SW 1271 (cell line): Measurements from ENCODE around the gene NDUFV3.
"Not testable (repeated sequence)": the region's sequence is repeated elsewhere in the genome, so short reads cannot be mapped to it uniquely, and the experiment has no call there.

Source experiments
- DNase-seq, 2 experiments: peaks; one replicate each; lab custom pipeline; 2025; lab: John Stamatoyannopoulos, UW

NDUFV3 gene

GRCh38 chr21:42937034-42937940 is 44.2 kb downstream of the NDUFV3 start:
- DNase-seq = not testable (repeated sequence)

- no peak for DNase-seq
These were observed 45.0 kb downstream of the NDUFV3 start for GRCh38 chr21:42937960-42938605.

DNA sequence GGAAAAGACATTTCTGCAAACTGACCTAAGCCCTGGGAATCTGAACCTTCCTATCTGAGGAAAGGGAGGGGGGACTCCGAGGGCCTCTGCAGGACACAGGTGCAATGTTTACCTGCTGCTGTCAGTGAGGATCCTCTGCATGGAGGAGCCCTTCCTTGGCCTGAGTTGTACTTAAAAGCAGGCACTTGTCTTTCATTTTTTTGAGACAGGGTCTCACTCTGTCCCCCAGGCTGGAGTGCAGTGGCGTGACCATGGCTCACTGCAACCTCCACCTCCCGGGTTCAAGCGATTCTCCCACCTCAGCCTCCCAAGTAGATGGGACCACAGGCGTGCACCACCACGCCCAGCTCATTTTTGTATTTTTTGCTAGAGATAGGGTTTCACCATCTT is 45.5 kb downstream of the NDUFV3 start:
- DNase-seq = not testable (repeated sequence)

DNA sequence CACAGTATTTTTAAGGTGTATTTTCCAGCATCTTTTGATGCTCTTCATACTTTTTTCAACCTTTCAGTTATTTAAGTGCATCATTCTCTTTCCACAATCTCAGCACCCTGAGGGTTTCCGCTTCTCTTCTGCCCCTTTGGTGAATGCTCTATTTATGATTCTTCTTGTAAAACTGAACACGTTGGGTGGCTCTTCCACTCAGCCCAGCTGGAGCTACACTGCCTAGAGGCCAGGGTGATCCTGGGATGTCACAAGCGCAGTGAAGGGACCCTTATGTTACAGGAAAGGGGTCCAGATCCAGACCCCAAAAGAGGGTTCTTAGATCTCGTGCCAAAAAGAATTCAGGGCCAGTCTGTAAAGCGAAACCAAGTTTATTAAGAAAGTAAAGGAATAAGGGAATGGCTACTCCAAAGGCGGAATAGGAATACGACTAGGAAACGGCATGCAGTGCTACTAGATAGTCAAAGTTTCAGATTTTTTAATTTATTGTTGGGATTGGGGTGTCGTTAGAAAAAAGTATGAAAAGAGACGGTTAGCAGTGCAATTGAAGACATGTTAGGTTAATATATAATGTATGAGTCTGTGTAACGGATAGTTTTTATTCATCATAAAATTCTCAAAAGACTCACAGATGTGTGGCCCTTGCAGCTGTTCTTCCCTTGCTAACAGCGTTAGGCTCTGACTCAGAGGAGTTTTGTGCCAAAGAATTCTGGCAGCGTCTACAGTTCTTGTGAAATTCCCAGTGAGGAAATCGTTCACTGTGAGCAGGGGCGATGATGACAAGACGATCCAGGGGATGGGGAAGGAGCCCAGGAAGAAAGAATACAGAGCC is 46.7 kb downstream of the NDUFV3 start:
- DNase-seq = peak in 1 of 2 experiments; percentile 52

- no peak for DNase-seq
These were observed 48.6 kb downstream of the NDUFV3 start for GRCh38 chr21:42941696-42942085.

- no peak for DNase-seq
These were observed 49.1 kb downstream of the NDUFV3 start for GRCh38 chr21:42942244-42942643.

DNA sequence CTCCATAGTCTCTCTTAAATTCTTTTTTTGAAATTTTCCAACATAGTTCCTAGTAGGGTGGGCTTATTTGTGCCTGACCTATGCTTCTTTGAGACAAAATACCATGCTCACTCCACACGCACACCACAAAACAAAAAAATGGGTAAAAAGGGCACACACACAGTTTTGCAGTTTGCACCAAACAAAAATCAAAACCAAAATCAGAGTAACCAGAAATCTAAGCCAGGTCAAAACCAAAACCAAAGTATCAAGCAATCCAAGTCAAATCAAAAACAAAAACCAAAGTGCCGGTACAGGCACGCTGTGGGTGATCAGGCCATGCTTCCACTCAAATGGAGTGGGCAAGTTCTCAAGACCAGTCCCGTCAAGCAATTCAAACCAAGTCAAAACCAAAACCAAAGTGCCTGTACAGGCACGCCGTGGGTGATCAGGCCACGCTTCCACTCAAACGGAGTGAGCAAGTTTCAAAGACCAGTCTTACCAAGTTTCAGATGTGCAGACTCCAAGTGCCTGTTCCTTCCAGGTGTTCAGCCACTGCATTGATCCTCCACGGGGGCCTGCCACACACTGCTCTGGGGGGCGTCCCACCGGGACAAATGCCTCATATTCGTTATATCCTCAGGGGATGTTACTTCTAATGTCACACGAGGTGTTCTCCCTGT is 56.1 kb downstream of the NDUFV3 start:
- not testable (repeated sequence) for DNase-seq

DNA sequence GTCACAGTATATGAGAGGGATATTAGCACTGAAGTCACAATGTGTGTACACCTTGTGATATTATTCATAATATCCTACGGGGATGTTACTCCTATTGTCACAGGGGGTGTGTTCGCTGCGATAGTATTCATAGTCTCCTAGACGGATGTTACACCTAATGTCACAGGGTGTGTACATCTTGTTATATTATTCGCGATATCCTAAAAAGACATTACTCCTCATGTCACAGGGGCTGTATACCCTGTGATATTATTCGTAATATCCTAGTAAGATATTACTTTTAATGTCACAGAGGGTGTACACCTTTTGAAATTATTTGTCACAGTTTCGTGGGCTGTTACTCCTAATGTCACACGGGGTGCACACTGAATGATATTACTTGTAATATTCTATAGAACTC is 58.1 kb downstream of the NDUFV3 start:
- not testable (repeated sequence) for DNase-seq

GRCh38 chr21:42956824-42957630 is 63.9 kb downstream of the NDUFV3 start:
- no peak for DNase-seq

DNA sequence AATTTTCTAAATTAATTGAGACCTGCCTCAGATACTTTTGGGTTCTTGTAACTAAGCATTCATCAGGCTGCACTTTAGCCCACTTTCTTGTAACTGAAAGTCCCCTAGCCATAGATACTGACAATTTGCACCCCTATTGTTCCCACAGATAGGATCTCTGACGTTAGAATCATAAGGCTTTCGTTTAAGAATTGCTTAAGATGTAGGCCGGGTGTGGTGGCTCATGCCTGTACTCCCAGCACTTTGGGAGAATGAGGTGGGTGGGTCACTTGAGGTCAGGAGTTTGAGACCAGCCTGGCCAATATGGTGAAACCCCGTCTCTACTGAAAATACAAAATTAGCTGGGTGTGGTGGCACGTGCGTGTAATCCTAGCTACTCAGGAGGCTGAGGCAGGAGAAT is 65.0 kb downstream of the NDUFV3 start:
- DNase-seq = not testable (repeated sequence)

GRCh38 chr21:42959728-42960127 is 66.6 kb downstream of the NDUFV3 start:
- no peak for DNase-seq

DNA sequence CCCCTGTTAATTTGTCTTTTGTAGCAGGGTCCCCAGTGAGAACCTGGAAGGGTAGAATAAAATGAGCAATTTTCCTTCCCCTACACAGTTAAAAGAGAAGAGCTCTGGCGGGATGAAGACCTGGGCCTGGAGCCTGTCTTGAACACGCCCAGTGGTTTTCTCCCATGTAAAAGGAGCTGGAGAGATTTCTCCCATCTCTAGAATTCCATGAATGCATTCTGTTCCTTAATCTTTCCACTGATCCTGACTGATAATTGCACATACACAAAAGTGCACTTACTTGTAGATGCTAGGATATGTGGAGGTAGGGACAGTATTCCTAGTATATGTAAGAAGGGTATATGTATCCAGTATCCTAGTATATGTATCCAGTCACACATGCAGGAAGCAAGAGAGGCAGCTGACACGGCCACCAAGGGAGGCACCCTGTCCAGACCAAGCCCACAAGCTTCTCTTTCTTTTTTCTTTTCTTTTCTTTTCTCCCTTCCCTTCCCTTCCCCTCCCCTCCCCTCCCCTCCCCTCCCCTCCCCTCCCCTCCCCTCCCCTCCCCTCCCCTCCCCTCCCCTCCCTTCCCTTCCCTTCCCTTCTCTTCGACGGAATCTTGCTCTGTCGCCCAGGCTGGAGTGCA is 69.4 kb downstream of the NDUFV3 start:
- DNase-seq = no peak
